HG03575 (cell line): Measurements from ENCODE around the gene CD40.
"Not testable (repeated sequence)": the region's sequence is repeated elsewhere in the genome, so short reads cannot be mapped to it uniquely, and the experiment has no call there.

Experiments
- ATAC-seq: cut with Tn5 transposase; IDR thresholded peaks from one replicate; pipeline ENCODE4 v1.9.1; 2021; ENCODE audit not compliant: unreplicated experiment, insufficient number of reproducible peaks, low FRiP score; ENCODE audit errors: extremely low read depth

Gene CD40

DNA sequence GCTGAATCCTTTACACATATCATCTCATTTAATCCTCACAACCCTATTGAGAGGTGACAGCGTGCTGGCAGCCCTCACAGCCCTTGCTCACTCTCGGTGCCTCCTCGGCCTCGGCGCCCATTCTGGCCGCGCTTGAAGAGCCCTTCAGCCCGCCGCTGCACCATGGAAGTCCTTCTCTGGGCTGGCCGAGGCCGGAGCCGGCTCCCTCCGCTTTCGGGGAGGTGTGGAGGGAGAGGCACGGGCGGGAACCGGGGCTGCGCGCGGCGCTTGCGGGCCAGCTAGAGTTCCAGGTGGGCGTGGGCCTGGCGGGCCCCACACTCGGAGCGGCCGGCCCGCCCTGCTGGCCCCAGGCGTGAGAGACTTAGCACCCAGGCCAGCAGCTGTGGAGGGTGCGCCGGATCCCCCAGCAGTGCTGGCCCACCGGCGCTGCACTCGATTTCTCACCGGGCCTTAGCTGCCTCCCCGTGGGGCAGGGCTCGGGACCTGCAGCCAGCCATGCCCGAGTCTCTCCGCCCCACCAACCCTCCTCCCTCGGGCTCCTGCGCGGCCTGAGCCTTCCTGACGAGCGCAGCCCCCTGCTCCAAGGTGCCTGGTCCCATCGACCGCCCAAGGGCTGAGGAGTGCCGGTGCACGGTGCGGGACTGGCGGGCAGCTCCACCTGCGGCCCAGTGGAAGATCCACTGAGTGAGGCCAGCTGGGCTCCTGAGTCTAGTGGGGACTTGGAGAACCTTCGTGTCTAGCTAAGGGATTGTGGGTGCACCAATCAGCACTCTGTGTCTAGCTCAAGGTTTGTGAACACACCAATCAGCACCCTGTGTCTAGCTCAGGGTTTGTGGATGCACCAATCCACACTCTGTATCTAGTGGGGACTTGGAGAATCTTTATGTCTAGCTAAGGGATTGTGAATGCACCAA, 26.2 kb upstream of the CD40 start:
- not testable (repeated sequence) for ATAC-seq

DNA sequence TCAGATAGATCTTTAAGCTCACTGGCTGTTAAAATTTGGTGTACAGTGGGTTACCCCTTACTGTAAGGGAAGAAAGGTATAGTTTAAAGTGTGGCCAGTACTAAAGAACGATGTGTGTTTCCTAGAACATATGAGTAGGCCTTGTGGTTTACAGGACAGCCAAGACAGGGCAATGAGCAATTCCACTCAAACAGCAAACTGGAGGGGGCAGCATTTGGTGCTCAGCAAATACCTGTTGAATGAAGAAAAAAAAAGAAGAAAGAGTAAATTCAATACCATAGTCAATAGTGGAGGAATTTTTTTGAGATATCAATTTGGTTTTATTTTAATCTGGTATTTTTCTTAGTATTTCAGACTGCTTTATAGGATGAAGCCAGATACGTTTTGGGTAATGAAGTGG, 24.6 kb upstream of the CD40 start:
- ATAC-seq = no peak

DNA sequence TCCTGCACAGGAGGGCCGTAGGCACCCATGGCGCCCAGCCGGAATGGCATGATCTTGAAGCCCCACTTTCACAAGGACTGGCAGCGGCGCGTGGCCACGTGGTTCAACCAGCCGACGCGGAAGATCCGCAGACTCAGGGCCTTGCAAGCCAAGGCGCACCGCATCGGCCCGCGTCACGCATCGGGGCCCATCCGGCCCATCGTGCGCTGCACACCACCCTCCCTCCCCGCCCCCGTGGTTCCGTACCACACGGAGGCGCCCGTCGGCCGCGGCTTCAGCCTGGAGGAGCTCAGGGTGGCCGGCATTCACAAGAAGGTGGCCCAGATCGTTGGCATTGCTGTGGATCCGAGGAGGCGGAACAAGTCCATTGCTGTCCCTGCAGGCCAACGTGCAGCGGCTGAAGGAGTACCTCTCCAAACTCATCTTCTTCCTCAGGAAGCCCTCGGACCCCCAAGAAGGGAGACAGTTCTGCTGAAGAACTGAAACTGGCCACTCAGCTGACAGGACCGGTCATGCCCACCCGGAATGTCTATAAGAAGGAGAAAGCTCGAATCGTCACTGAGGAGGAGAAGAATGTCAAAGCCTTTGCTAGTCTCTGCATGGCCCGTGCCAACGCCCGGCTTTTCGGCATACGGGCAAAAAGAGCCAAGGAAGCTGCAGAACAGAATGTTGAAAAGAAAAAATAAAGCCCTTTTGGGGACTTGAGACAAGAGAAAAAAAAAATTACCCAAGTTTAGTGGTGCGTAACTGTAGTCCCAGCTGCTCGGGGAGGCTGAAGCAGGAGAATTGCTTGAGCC, 18.4 kb upstream of the CD40 start:
- no peak for ATAC-seq

DNA sequence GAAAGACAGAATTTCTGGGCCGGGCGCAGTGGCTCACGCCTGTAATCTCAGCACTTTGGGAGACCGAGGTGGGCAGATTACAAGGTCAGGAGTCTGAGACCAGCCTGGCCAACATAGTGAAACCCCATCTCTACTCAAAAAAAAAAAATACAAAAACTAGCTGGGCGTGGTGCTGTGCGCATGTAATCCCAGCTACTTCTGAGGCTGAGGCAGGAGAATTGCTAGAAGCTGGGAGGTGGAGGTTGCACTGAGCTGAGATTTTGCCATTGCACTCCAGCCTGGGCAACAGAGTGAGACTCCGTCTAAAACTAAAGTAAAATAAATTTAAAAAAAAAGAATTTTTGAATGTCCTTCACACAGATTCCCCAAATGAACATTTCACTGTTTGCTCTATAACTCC, 17.7 kb upstream of the CD40 start:
- not testable (repeated sequence) for ATAC-seq

DNA sequence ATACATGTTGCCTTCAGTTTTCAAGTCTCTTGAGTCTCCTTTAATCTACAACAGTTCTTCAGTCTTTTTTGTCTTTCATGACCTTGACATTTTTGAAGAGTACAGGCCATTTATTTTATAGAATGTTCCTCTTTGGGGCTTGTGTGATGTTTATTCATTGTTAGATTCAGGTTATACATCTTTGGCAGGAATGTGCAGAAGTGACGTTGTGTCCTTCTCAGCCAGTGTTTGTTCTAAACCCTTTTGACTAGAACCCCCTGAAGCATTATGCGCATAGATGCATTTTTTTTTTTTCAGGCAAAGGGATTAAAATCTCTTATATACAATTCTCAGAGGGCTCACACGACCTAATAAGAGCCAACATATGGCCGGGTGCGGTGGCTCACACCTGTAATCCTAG, 17.1 kb upstream of the CD40 start:
- ATAC-seq = no peak

DNA sequence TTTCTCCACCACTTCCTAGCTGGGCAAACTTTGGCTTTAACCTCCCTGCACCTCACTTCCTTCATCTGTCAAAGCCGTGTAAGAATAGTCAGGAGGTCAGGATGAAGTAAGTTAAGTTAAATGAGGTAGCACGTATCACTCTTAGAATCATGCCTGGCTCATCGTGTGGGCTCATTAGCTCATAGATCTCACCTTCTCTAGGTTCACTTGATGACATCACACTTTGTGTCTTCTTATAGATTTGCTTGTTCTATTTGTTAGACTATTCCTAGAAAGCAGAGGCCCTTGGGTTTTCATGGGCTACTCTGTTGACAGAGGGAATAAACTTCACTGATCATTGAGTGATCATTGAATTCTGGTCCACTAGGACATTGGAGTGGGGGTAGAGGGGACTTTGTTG, 16.2 kb upstream of the CD40 start:
- ATAC-seq = no peak

DNA sequence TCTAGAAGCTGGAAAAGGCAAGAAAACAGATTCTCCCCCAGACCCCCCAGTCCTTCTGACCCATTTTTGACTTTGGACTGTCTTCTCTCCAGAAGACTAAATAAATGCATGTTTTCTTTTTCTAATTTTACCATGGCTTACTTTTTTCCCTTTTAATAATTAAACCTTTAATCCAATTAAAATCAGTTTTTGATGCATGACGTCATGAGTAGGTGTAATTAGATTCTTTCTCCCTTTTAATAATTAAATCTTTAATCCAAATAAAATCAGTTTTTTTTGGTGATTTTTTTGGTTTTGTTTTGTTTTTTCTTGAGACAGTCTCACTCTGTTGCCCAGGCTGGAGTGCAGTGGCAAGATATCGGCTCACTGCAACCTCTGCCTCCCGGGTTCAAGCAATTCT, 15.2 kb upstream of the CD40 start:
- no peak for ATAC-seq

DNA sequence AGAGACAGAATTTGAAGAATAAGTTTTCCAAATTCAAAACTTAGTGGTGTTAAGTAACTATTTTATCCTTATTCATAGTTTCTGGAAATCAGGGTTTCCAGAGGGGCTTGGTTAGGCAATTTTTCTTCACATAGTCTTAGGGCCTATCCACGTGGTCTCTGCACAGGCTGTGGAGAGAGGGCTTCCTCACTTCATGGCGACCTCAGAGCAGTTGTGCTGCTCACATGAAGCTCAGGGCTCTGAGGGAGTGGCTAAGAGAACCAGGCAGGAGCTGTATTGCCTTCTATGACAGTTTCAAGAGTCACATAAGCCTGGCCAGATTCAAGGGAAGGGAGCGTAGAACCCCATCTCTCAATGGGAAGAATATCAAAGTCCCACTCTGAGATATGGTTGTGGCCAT, 13.9 kb upstream of the CD40 start:
- no peak for ATAC-seq

DNA sequence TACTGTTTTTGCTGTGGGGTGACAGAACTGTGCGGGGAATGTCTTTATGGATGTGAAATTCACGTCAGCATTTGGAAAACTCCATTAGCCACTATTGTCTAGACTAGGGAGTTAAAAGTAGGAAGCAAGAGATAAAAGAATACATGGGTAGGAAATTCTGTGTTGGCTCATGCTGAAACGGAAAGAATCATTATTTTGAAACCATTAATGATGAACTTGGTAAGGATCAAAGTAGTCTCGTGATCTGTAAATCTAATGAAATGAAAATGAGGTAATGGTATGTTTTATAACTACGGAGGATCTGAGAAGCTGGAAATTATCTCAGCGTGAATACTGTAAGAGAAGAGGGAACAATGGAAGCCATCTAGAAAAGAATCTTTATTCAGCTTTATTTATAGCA, 11.1 kb upstream of the CD40 start:
- no peak for ATAC-seq

DNA sequence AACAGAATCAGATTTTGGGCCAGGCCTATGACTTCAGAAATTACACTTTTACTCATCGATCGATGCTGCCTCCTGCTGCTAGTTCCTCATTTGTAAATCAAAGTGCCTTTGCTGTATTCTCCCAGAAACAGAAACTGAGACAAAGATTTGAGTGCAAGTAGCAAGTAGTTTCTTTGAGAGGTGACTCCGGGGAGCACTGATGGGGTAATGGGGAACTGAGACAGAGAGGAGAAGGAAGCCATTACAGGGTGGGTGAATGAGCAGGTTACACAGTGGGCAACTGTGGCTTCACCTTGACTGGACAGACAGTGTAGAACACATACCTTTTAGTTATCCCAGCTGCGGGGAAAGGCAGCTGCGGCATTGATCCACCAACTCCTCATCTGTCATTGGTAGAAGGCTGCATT, 9.7 kb upstream of the CD40 start:
- peak; percentile 55 for ATAC-seq

DNA sequence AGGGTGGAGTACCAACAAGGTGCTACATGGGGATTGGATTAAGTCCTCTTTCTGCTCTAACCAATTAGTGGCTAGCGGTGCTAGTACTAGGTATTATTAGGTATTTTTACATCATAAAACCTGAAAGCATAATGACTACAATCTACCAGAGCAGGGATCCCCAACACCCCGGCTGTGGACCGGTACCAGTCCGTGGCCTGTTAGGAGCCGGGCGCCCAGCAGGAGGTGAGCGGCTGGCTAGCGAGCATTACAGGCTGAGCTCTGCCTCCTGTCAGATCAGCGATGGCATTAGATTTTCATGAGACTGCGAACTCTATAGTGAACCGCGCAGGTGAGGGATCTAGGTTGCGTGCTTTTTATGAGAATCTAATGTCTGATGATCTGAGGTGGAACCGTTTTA, 9.1 kb upstream of the CD40 start:
- no peak for ATAC-seq

DNA sequence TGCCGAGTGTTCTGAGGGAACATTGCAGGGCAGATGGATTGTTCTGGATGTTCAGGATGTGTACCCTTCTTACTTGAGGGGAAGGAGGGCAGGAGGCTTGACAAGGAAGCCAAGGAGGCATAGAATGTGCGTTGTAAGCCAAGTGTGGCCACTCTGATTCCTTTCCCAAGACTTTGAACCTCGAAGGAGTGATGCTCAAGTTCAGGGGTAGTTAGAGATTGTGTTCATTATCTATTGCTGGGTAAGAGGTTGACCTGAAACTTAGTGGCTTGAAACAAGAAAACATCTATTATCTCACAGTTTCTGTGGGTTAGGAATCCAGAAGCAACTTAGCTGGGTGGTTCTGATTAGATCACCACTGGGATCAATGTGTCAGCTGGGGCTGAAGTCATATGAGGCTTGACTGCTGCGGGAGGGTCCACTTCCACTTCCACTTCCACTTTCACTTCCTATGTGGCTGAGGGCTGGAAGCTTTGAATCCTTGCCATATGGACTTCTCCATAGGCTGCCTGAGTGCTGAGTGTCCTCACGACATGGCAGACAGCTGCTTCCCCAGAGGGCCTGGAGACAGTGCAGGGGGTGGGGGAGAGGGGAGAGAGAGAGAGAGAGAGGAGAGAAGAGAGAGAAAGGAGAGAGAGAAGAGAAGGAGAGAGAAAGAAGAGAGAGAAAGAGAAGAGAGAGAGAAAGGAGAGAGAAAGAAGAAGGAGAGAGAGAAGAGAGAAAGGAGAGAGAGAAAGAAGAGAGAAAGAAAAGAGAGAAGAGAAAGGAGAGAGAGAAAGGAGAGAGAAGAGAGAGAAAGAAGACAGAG, 6.9 kb upstream of the CD40 start:
- no peak for ATAC-seq

DNA sequence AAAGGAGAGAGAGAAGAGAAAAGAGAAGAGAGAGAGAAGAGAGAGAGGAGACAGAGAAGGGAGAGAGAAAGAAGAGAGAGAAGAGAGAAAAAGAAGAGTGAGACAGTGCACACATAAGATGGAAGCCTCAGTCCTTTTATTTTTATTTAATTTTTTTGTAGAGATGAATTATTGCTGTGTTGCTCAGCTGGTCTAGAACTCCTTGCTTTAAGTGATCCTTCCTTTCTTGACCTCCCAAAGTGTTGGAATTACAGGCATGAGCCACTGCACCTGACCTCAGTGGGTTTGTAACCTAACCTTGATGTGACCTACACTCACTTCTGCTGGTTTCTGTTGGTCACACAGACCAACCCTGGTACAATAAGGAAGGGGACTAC, 6.3 kb upstream of the CD40 start:
- no peak for ATAC-seq

DNA sequence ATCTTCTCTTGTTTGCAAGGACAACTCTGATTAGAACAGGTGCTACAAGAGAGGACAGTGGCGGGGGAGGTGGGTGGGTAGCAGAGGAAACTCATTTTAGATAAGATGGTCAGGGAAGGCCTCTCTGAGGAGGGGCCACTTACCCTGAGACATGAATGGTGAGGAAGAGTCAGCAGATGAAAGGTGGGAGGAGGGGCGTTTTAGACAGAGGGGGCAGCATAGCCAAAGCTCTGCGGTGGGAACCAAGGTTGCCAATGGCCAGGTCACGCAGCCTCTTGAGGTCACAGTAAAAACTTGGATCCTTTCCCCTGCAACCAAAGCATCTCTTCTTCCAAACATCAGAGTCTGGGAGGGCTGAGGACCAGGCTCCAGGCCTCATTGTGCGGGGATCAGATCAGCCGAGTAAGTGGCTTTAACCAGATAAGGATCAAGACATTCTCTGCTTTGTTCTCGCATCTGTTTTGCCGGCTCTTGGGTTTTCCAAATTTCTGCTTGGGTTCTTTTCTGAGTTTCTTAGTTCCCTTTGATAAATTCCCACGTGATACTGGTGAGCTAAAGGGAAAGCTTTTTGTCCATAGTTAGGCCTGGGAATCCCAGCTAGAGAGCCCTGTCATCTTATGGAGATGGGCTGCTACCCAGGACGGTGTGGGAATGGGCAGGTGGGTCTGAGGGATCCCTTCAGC, 5.5 kb upstream of the CD40 start:
- ATAC-seq = no peak

DNA sequence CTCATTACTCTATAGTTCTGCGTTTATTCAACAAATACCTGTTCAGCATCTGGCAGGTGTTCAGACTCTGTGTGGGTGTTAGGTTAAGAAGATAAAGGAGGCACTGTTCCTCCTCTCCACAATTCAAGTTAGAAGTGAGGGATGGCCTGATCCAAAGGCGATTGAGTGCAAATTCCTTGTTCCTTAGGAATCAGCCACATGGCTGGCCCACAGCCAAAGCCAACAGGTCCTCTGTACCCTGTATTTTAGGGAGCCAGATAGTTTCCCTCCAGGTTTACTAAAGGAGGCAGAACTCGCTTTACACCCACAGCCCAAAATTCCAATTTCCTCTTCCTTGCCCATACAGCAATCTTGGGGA, 5.0 kb upstream of the CD40 start:
- no peak for ATAC-seq

DNA sequence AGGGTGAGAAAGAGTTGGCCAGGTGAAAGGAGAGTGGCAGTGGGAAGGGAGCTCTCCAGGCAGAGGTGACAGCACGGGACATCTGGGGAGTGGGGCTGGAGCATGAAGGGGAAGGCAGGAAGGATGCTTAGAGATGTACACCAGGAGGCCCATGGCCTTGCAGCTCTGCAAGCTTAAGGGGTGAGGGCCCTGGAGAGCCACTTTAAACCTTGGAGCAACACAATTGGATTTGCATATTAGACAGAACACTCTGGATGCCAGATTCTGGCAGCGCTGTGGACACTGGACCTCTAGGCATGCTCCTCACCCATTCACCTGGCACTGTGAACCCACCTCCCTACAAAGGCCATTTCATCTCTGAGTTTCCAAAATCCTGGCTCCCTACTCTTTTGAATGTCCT, 3.7 kb upstream of the CD40 start:
- ATAC-seq = no peak

DNA sequence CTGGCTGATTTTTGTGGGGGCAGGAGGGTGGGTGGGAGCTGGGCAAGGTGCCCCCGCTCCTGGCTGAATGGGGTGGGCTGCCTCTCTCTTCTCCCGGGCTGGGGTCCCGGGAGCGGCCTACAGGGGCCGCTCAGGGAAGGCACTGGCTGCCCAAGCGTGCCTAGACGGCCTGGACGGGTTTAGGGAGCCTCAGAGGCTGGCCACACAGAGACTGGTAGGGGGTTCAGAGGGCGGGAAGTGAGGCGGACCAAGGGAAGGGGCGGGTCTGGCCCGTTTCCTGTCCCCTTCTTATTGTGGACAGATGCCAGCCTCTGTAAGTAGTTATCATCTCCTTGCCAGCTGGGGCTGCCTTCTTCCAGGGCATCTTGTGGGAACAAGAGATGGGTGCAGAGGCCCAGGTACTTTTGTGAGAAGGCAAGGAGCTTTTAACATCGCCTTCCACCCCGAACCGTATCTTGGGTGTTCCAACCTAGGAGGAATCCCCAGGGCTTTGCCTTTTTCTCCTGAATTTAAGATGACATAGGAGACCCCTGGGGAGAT, 437 bp downstream of the CD40 start:
- ATAC-seq = no peak

DNA sequence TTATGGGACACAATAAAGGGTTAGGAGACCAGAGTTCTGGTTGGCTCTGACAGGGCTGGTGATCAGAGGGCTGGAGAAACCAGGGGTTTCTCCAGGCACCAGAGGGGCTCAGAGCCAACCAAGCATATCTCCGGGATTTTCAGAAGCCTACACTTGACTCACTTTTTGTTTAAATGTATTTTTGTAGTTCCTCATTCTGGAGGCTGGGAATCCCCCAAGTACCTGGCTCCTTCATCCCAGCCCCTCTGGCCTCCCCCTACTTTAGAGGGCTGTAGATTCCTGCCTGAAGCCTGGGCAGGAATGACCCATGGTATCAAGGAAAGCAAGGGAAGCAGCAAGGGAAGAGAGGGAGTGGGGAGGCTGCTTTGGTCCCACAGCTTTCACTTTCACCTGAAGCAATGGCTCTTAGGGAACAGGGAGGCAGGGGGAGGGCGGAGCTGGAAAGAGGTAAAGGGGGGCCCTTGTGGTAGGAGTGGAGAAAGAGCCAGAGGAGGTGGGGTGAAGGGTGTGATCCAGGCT, 973 bp downstream of the CD40 start:
- no peak for ATAC-seq

DNA sequence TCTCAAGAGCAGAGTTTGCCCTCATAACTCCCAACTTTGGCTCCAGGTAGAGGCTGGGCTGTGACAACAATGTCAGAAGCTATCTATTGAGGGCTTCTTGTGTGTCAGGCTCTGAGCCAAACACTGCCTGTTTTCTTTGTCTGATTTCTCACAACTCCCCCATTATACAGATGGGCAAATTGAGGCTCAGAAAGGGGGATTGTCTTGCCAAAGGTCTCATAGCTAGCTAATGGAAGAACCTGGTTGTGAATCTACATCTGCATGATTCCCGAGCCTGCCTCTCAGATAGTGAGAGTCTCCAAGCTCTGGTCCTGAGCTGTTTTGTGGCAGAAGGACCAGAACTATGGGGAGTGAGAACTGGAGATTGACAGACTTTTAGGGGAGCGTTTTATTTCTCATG, 1.4 kb downstream of the CD40 start:
- ATAC-seq = no peak
